ENCODE results near the gene PLA2G4D.

- TF ChIP-seq, protein P1, sequence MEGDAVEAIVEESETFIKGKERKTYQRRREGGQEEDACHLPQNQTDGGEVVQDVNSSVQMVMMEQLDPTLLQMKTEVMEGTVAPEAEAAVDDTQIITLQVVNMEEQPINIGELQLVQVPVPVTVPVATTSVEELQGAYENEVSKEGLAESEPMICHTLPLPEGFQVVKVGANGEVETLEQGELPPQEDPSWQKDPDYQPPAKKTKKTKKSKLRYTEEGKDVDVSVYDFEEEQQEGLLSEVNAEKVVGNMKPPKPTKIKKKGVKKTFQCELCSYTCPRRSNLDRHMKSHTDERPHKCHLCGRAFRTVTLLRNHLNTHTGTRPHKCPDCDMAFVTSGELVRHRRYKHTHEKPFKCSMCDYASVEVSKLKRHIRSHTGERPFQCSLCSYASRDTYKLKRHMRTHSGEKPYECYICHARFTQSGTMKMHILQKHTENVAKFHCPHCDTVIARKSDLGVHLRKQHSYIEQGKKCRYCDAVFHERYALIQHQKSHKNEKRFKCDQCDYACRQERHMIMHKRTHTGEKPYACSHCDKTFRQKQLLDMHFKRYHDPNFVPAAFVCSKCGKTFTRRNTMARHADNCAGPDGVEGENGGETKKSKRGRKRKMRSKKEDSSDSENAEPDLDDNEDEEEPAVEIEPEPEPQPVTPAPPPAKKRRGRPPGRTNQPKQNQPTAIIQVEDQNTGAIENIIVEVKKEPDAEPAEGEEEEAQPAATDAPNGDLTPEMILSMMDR (IDR thresholded peaks at IDR 0.05), result no peak
- no peak for TF ChIP-seq POLR2A (IDR thresholded peaks at IDR 0.05)
Measured at GRCh38 chr15:42057799-42058646, 36.3 kb downstream of the PLA2G4D start.
